ENCODE data around the gene MLXIP. TPM values are rescaled to one million over a fixed set of nuclear protein-coding genes. Genes with fewer than 3 reads are reported as not detected.

Gene MLXIP
- total and polyA plus RNA-seq, 9 of the 15 experiments (the other 6 are each of a cell fraction or from before 2014, with no cell fraction given) = 2.2 to 66.3 (median 18.1) TPM

- TF ChIP-seq CTBP1 (IDR thresholded peaks at IDR 0.05; ENCODE audit: borderline replicate concordance) = peak; percentile 36; the same call in 1 of the 2 replicates
- TF ChIP-seq ATF7 (IDR thresholded peaks at IDR 0.05) = peak; percentile 32; the same call in 1 of the 2 replicates
- peak; percentile 41; the same call in 1 of the 2 replicates for TF ChIP-seq TFAP4 (CRISPR knock-in tag; IDR thresholded peaks at IDR 0.05; ENCODE audit: borderline replicate concordance)
- TF ChIP-seq RAD21 (CRISPR knock-in tag; conservative IDR thresholded peaks at IDR 0.05 in 1 of 2, IDR thresholded peaks at IDR 0.05 in 1 of 2) = peak; percentile 78 to 91
- TF ChIP-seq CREM (IDR thresholded peaks at IDR 0.05; ENCODE audit: low read depth) = peak; percentile 84
- TF ChIP-seq CTCF (IDR thresholded peaks at IDR 0.05 in 2 of 3, conservative IDR thresholded peaks at IDR 0.05 in 1 of 3; ENCODE audit: insufficient read depth in 2 of 3, low read depth in 1 of 3, low read length in 3 of 3) = peak; percentile 91 to 95 (median 93)
- TF ChIP-seq CAMTA2 (CRISPR knock-in tag; conservative IDR thresholded peaks at IDR 0.05) = no peak
- no peak for TF ChIP-seq SMARCB1 (IDR thresholded peaks at IDR 0.05; ENCODE audit: insufficient read length, low read depth)
- no peak for TF ChIP-seq ILF3 (IDR thresholded peaks at IDR 0.05; ENCODE audit: borderline replicate concordance)
- peak; percentile 51 for TF ChIP-seq DEAF1 (CRISPR knock-in tag; IDR thresholded peaks at IDR 0.05)
- no peak for TF ChIP-seq CTCFL (IDR thresholded peaks at IDR 0.05; ENCODE audit: borderline replicate concordance, insufficient read depth, low read depth, low read length, poor library complexity, severe bottlenecking)
- peak; percentile 89 for TF ChIP-seq SMC3 (conservative IDR thresholded peaks at IDR 0.05; ENCODE audit: insufficient read depth, low read depth, low read length)
- peak; percentile 56; the same call in 1 of the 2 replicates for TF ChIP-seq STAG1 (CRISPR knock-in tag; IDR thresholded peaks at IDR 0.05; ENCODE audit: borderline replicate concordance)
- no peak for TF ChIP-seq ZNF766 (CRISPR knock-in tag; conservative IDR thresholded peaks at IDR 0.05)
- peak; percentile 24; the same call in 1 of the 2 replicates for TF ChIP-seq KLF16 (IDR thresholded peaks at IDR 0.05)
- TF ChIP-seq EP300 (IDR thresholded peaks at IDR 0.05; ENCODE audit: low read length) = peak; percentile 37; the same call in 1 of the 2 replicates
- no peak for TF ChIP-seq VEZF1 (CRISPR knock-in tag; IDR thresholded peaks at IDR 0.05)
- TF ChIP-seq ESRRA (IDR thresholded peaks at IDR 0.05; ENCODE audit: borderline replicate concordance, low read depth) = peak; percentile 58; the same call in 1 of the 2 replicates
These were observed 112.5 kb downstream of the MLXIP start (continued) for GRCh38 chr12:122190842-122191668.

Measured in K562 (cell line).